ENCODE results near the gene EZR. TPM values are rescaled to one million over a fixed set of nuclear protein-coding genes. Genes with fewer than 3 reads are reported as not detected.

The EZR gene
- total and polyA plus RNA-seq, 10 of the 15 experiments (the other 5 are each of a cell fraction or from before 2014, with no cell fraction given) = 79.1 to 282 (median 161) TPM

DNA sequence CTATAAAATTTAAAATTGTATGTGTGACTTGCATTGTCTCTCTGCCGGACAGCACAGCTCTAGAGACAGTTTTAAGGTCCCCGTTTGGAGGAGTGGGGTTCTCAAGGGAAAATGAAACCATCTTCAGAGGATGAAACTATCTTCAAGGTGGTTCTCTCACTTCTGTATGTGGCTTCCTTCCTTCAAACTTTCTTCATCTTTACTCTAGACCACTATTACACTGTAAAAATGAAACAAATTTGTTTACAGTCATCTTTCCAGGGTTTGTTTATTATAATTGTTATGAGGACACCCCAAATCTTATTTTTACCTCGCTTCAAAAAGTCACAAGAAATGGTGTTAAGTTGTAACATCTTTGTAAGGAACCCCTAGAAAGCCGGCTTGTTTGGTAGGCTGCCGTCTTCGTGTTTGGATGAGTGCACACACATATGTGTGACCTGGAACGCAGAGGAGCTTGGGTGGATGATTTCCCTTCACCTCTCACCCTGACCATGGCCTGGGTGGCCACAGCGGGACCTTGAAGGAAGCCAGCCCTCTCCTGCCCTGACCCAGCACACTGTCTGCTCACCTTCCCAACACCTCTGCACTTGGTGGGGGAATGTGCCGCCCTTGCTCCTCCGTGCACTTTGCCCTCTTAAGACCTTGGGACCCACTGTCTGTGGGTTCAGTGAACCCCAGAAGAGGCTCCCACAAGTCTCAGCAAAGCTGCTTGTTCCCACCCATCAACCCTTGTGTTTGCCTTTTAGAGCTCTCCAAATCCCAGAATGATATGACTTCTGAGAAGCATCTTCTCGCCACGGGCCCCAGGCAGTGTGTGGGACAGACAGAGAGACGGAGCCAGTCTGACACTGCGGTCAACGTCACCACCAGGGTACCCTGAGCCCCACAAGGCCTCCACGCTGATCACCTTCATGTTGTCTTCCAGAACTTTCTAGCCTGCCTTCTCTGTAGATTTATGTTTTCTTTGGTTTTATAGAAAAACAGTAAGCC, 101.5 kb downstream of the EZR start (continued):
- TF ChIP-seq MTA2 (IDR thresholded peaks at IDR 0.05; ENCODE audit: low read depth) (0 out of 2 replicates have a peak, but pooled peaks have one; percentile 19), RUNX3 (IDR thresholded peaks at IDR 0.05; ENCODE audit: low read length) (peak; percentile 72), EED (IDR thresholded peaks at IDR 0.05; ENCODE audit: low read depth) (peak; percentile 21; the same call in 1 of the 2 replicates), ESRRA (IDR thresholded peaks at IDR 0.05; ENCODE audit: low read length) (no peak), ETV6 (conservative IDR thresholded peaks at IDR 0.05 in 1 of 2, IDR thresholded peaks at IDR 0.05 in 1 of 2; ENCODE audit: borderline replicate concordance in 1 of 2, low read depth in 1 of 2) (peak in 1 of 2 experiments; percentile 91; a peak in 2 of 4 replicates), SPI1 (IDR thresholded peaks at IDR 0.05; ENCODE audit: borderline replicate concordance, insufficient read depth, low read depth, low read length) (peak; percentile 71), IKZF2 (IDR thresholded peaks at IDR 0.05) (peak in 1 of 2 experiments; percentile 24; a peak in 1 of 4 replicates), CBFB (IDR thresholded peaks at IDR 0.05; ENCODE audit: low read depth) (0 out of 2 replicates have a peak, but pooled peaks have one; percentile 25)
- TF ChIP-seq, protein P1, sequence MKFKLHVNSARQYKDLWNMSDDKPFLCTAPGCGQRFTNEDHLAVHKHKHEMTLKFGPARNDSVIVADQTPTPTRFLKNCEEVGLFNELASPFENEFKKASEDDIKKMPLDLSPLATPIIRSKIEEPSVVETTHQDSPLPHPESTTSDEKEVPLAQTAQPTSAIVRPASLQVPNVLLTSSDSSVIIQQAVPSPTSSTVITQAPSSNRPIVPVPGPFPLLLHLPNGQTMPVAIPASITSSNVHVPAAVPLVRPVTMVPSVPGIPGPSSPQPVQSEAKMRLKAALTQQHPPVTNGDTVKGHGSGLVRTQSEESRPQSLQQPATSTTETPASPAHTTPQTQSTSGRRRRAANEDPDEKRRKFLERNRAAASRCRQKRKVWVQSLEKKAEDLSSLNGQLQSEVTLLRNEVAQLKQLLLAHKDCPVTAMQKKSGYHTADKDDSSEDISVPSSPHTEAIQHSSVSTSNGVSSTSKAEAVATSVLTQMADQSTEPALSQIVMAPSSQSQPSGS (IDR thresholded peaks at IDR 0.05; ENCODE audit: low read length) = peak; percentile 34; the same call in 1 of the 2 replicates
- TF ChIP-seq, protein P2, sequence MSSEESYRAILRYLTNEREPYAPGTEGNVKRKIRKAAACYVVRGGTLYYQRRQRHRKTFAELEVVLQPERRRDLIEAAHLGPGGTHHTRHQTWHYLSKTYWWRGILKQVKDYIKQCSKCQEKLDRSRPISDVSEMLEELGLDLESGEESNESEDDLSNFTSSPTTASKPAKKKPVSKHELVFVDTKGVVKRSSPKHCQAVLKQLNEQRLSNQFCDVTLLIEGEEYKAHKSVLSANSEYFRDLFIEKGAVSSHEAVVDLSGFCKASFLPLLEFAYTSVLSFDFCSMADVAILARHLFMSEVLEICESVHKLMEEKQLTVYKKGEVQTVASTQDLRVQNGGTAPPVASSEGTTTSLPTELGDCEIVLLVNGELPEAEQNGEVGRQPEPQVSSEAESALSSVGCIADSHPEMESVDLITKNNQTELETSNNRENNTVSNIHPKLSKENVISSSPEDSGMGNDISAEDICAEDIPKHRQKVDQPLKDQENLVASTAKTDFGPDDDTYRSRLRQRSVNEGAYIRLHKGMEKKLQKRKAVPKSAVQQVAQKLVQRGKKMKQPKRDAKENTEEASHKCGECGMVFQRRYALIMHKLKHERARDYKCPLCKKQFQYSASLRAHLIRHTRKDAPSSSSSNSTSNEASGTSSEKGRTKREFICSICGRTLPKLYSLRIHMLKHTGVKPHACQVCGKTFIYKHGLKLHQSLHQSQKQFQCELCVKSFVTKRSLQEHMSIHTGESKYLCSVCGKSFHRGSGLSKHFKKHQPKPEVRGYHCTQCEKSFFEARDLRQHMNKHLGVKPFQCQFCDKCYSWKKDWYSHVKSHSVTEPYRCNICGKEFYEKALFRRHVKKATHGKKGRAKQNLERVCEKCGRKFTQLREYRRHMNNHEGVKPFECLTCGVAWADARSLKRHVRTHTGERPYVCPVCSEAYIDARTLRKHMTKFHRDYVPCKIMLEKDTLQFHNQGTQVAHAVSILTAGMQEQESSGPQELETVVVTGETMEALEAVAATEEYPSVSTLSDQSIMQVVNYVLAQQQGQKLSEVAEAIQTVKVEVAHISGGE (CRISPR knock-in tag; IDR thresholded peaks at IDR 0.05) = no peak

Small RNA genes lying within 50 kb of the gene (microRNA-seq; reads per million reads assigned to microRNA genes)
- gene MIR3918 = 1.5 reads per million

Small RNA genes lying within 50 kb of the gene (small RNA-seq; reads per million reads assigned to genes)
- gene MIR3918 = not detected

Other genes starting within 250 kb of the EZR start
- gene DYNLT1, start 174.6 kb downstream of the EZR start, total RNA-seq (2014; rRNA removed) = 35.9 and 41.5 TPM in 2 replicates
- 33.6 and 34.0 TPM in 2 replicates for gene DYNLT1, start 174.6 kb downstream of the EZR start, total RNA-seq (2014; rRNA removed; fragmentation: Illumina TruSeq; extraction: Trizol)
- 49.1 and 51.3 TPM in 2 replicates for gene DYNLT1, start 174.6 kb downstream of the EZR start, total RNA-seq (2021)
- 184 and 225 TPM in 2 replicates for gene DYNLT1, start 174.6 kb downstream of the EZR start, polyA plus RNA-seq (2011; rRNA removed)
- 58.6 and 69.7 TPM in 2 replicates for gene DYNLT1, start 174.6 kb downstream of the EZR start, polyA plus RNA-seq (2014; fragmentation: Illumina TruSeq; extraction: Trizol)
- 100 to 1,000 TPM; 246 to 298 TPM for gene DYNLT1, start 174.6 kb downstream of the EZR start, polyA plus RNA-seq (2014; fragmentation: Nextera tagmentation; extraction: Ambion mirVana)
- 54.5 and 62.3 TPM in 2 replicates for gene DYNLT1, start 174.6 kb downstream of the EZR start, polyA plus RNA-seq (2014; rRNA removed)
- 100 to 1,000 TPM; 116 to 119 TPM for gene DYNLT1, start 174.6 kb downstream of the EZR start, polyA plus RNA-seq (2016; fragmentation: Nextera tagmentation; extraction: Ambion mirVana)
- 9.1 and 9.4 TPM in 2 replicates for gene SYTL3, start 169.3 kb downstream of the EZR start, total RNA-seq (2014; rRNA removed)
- gene SYTL3, start 169.3 kb downstream of the EZR start, total RNA-seq (2014; rRNA removed; fragmentation: Illumina TruSeq; extraction: Trizol) = 6.4 and 6.7 TPM in 2 replicates
- gene SYTL3, start 169.3 kb downstream of the EZR start, total RNA-seq (2021) = 7.1 and 8.4 TPM in 2 replicates
- gene SYTL3, start 169.3 kb downstream of the EZR start, polyA plus RNA-seq (2011; rRNA removed) = 12.1 and 12.9 TPM in 2 replicates
- gene SYTL3, start 169.3 kb downstream of the EZR start, polyA plus RNA-seq (2014; fragmentation: Illumina TruSeq; extraction: Trizol) = 8.0 and 8.3 TPM in 2 replicates
- gene SYTL3, start 169.3 kb downstream of the EZR start, polyA plus RNA-seq (2014; fragmentation: Nextera tagmentation; extraction: Ambion mirVana) = 1 to 10 TPM; 3.3 to 4.2 TPM
- 7.1 and 7.2 TPM in 2 replicates for gene SYTL3, start 169.3 kb downstream of the EZR start, polyA plus RNA-seq (2014; rRNA removed)
- gene SYTL3, start 169.3 kb downstream of the EZR start, polyA plus RNA-seq (2016; fragmentation: Nextera tagmentation; extraction: Ambion mirVana) = 1 to 10 TPM; 5.9 to 6.7 TPM
- gene RSPH3, start 180.8 kb upstream of the EZR start, total RNA-seq (2014; rRNA removed) = 1.4 and 1.9 TPM in 2 replicates
- 1.5 and 1.7 TPM in 2 replicates for gene RSPH3, start 180.8 kb upstream of the EZR start, total RNA-seq (2014; rRNA removed; fragmentation: Illumina TruSeq; extraction: Trizol)
- gene RSPH3, start 180.8 kb upstream of the EZR start, total RNA-seq (2021) = 2.2 and 3.2 TPM in 2 replicates
- 1.1 TPM in 2 replicates for gene RSPH3, start 180.8 kb upstream of the EZR start, polyA plus RNA-seq (2011; rRNA removed)
- gene RSPH3, start 180.8 kb upstream of the EZR start, polyA plus RNA-seq (2014; fragmentation: Illumina TruSeq; extraction: Trizol) = 1.6 and 2.3 TPM in 2 replicates
- under 1 TPM; 0.40 to 0.51 TPM for gene RSPH3, start 180.8 kb upstream of the EZR start, polyA plus RNA-seq (2014; fragmentation: Nextera tagmentation; extraction: Ambion mirVana)
- 0.90 and 1.1 TPM in 2 replicates for gene RSPH3, start 180.8 kb upstream of the EZR start, polyA plus RNA-seq (2014; rRNA removed)
- 1 to 10 TPM; 3.0 to 3.5 TPM for gene RSPH3, start 180.8 kb upstream of the EZR start, polyA plus RNA-seq (2016; fragmentation: Nextera tagmentation; extraction: Ambion mirVana)
- gene TAGAP, start 225.6 kb upstream of the EZR start, total RNA-seq (2014; rRNA removed) = 27.4 and 30.8 TPM in 2 replicates
- gene TAGAP, start 225.6 kb upstream of the EZR start, total RNA-seq (2014; rRNA removed; fragmentation: Illumina TruSeq; extraction: Trizol) = 22.7 and 25.2 TPM in 2 replicates
- 27.2 and 28.8 TPM in 2 replicates for gene TAGAP, start 225.6 kb upstream of the EZR start, total RNA-seq (2021)
- gene TAGAP, start 225.6 kb upstream of the EZR start, polyA plus RNA-seq (2011; rRNA removed) = 12.8 and 15.1 TPM in 2 replicates
- gene TAGAP, start 225.6 kb upstream of the EZR start, polyA plus RNA-seq (2014; fragmentation: Illumina TruSeq; extraction: Trizol) = 25.5 and 36.9 TPM in 2 replicates
- 1 to 10 TPM; 5.3 to 5.4 TPM for gene TAGAP, start 225.6 kb upstream of the EZR start, polyA plus RNA-seq (2014; fragmentation: Nextera tagmentation; extraction: Ambion mirVana)
- 20.0 and 23.1 TPM in 2 replicates for gene TAGAP, start 225.6 kb upstream of the EZR start, polyA plus RNA-seq (2014; rRNA removed)
- 10 to 100 TPM in 1 of 2 experiments, 1 to 10 TPM in 1; 9.5 to 11.2 TPM for gene TAGAP, start 225.6 kb upstream of the EZR start, polyA plus RNA-seq (2016; fragmentation: Nextera tagmentation; extraction: Ambion mirVana)